ENCODE results near the gene SAP30BP. TPM values are rescaled to one million over a fixed set of nuclear protein-coding genes. Genes with fewer than 3 reads are reported as not detected.

The SAP30BP gene
- total RNA-seq, 4 donors from 2014 or later: 50.3 to 81.3 (median 77.6) TPM

DNA sequence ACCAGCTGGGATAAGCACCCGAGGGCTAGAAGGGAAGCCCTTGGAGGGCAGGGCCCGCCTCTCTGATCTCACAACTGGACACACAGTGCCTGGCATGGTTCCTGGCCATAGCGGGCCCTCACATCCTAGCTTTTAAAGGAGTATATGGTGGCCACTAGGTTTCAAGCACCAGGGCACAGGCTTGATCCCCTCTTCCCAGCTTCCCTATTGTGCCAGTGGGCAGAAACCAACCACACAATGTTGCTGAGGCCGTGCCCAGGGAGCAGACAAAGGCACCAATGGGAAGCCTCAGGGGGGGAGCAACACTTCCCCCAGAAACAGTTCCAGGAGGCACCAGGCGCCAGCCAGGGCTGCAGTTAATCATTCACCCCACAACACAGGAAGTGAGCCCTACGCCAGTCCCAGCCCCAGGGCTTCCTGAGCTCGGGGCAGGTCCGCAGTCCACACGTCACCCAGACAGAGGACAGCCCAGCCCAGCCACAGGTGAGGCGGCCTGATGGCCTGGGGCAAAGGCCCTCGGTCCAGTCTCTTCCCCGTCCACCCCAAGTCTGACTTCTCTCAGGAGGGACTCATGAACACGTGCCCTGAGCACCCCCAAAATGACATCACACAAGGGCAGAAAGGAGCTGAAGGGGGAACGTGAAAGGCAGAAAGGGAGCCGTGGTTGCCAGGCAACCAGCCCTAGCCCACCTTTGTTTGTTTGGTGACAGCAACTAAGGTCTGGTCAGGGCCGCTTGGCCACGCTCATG is 21.1 kb upstream of the SAP30BP start:
- Histone ChIP-seq H3K4me3 (no peak overlapping the region), H3K27me3 (no peaks in the 10 kb centered on the region), H3K4me1 (peaks cover 0 to 10% (median 0%) of the 10 kb centered on the region in 4 donors), H3K9me3 (no peaks in the 10 kb centered on the region), H3K27ac (replicated peaks in 1 of 4) (no peak overlapping the region), H3K36me3 (peaks cover 11 to 80% (median 41%) of the 10 kb centered on the region in 4 donors)
- WGBS: 69% methylated on average over 12 of the region's 17 CpGs
- DNase-seq (ENCODE audit: extremely low spot score): no peak
- TF ChIP-seq POLR2AphosphoS5 (IDR thresholded peaks at IDR 0.05) (no peak), EP300 (IDR thresholded peaks at IDR 0.05) (no peak), POLR2A (IDR thresholded peaks at IDR 0.05; ENCODE audit: low read depth) (no peak)
- TF ChIP-seq, protein P1, sequence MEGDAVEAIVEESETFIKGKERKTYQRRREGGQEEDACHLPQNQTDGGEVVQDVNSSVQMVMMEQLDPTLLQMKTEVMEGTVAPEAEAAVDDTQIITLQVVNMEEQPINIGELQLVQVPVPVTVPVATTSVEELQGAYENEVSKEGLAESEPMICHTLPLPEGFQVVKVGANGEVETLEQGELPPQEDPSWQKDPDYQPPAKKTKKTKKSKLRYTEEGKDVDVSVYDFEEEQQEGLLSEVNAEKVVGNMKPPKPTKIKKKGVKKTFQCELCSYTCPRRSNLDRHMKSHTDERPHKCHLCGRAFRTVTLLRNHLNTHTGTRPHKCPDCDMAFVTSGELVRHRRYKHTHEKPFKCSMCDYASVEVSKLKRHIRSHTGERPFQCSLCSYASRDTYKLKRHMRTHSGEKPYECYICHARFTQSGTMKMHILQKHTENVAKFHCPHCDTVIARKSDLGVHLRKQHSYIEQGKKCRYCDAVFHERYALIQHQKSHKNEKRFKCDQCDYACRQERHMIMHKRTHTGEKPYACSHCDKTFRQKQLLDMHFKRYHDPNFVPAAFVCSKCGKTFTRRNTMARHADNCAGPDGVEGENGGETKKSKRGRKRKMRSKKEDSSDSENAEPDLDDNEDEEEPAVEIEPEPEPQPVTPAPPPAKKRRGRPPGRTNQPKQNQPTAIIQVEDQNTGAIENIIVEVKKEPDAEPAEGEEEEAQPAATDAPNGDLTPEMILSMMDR (IDR thresholded peaks at IDR 0.05): no peak
- intact Hi-C loops (cut with DNase I): no loop called here

DNA sequence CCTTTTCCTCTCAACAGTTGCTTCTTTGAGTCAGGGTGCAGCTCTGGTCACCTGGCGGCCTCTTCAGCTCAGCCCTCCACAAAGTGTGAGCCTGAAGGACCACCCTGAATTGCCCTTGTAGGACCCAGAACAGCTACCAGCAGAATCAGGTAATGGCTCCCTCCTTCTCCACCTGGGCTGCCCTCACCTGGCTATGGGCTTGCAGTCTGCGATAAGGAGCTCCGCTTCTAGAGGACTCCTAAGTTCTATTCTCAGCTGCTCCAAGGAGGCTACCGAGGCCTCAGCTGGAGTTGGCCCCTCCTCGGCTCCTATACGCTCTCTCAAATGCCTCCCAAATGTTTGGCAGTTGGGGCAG is 20.5 kb upstream of the SAP30BP start:
- no peak overlapping the region for H3K4me3 ChIP-seq
- peaks cover 17 to 80% (median 44%) of the 10 kb centered on the region in 4 donors for H3K36me3 ChIP-seq
- H3K27ac ChIP-seq (replicated peaks in 1 of 4): no peak overlapping the region
- WGBS: 97% methylated on average over 6 of the region's 6 CpGs
- intact Hi-C loops (cut with DNase I): no loop called here
- H3K9me3 ChIP-seq: no peaks in the 10 kb centered on the region
- TF ChIP-seq EP300 (IDR thresholded peaks at IDR 0.05) (no peak), POLR2AphosphoS5 (IDR thresholded peaks at IDR 0.05) (no peak), POLR2A (IDR thresholded peaks at IDR 0.05; ENCODE audit: low read depth) (no peak)
- TF ChIP-seq, protein P1 (IDR thresholded peaks at IDR 0.05): no peak
- H3K4me1 ChIP-seq: peaks cover 0 to 10% (median 0%) of the 10 kb centered on the region in 4 donors
- no peak for DNase-seq (ENCODE audit: extremely low spot score)
- H3K27me3 ChIP-seq: no peaks in the 10 kb centered on the region

DNA sequence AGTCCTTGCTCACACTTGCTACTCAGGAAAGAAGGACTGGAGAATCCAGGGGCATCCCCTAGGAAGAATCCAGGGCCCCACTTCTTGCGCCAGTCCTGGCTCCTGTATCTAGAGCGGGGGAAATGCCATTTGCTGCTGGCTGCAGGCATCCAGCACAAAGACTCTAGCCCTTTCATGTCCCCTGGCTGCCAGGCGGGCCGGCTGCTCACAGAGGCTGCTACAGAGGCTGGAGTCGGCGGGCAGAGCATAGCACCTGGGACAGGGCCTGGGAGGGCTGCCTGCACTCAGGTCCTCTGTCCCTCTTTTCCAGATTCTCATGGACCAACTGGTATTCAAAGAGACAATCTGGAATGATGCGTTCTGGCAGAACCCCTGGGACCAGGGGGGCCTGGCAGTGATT is 20.1 kb upstream of the SAP30BP start:
- Histone ChIP-seq H3K36me3 (peaks cover 18 to 80% (median 48%) of the 10 kb centered on the region in 4 donors), H3K27ac (replicated peaks in 1 of 4) (no peak overlapping the region), H3K27me3 (no peaks in the 10 kb centered on the region), H3K4me1 (peaks cover 0 to 6% (median 0%) of the 10 kb centered on the region in 4 donors), H3K4me3 (no peak overlapping the region), H3K9me3 (no peaks in the 10 kb centered on the region)
- TF ChIP-seq POLR2AphosphoS5 (IDR thresholded peaks at IDR 0.05): no peak
- TF ChIP-seq EP300 (IDR thresholded peaks at IDR 0.05): no peak
- TF ChIP-seq, protein P1 (IDR thresholded peaks at IDR 0.05): no peak
- TF ChIP-seq POLR2A (IDR thresholded peaks at IDR 0.05; ENCODE audit: low read depth): no peak
- no peak for DNase-seq (ENCODE audit: extremely low spot score)
- intact Hi-C loops (cut with DNase I): no loop called here
- 95% methylated on average over 6 of the region's 7 CpGs for WGBS

DNA sequence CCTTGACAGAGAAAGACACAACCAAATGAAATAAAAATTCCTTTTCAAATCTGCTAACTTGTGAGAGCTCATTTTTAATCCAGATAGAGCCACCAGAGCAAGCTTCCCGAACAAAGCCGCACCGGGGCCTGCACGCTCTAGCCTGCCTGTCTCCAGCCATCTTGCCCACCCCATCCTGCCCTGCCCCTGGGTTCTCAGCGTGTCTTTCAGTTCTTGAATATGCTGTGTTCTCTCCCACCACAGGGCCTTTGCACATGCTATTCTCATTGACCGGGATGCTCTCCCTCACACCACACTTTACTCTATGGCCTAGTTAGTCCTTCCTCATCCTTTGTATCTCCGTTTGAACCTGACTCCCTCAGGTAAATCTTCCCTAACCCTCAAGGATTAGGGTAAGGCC is 19.2 kb upstream of the SAP30BP start:
- H3K27me3 ChIP-seq: no peaks in the 10 kb centered on the region
- peaks cover 18 to 81% (median 56%) of the 10 kb centered on the region in 4 donors for H3K36me3 ChIP-seq
- peaks cover 0 to 2% (median 0%) of the 10 kb centered on the region in 4 donors for H3K4me1 ChIP-seq
- no peak overlapping the region for H3K27ac ChIP-seq (replicated peaks in 1 of 4)
- over 99% methylated on average over 7 of the region's 7 CpGs for WGBS
- H3K4me3 ChIP-seq: no peak overlapping the region
- no peaks in the 10 kb centered on the region for H3K9me3 ChIP-seq
- TF ChIP-seq POLR2AphosphoS5 (IDR thresholded peaks at IDR 0.05): no peak
- no peak for DNase-seq (ENCODE audit: extremely low spot score)
- intact Hi-C loops (cut with DNase I): no loop called here

DNA sequence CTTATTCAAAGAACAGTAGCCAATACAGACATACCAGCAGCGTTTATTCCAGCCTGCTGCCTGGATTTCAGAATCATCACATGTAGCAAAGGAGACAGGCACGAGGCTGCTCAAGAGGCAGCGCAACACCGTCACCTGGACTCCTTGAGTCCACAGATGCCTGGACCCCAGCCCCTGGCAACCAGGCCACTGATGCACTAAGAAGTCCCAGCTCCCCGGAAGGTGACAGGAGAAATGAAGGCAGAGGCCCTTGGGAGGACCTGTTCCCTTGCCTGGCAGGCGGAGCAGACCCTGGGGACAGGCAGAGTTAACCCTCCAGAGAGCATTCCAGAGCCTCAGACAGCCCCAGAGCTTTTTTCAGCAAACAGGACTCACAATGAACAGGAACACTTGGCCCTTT is 17.5 kb upstream of the SAP30BP start:
- no peak overlapping the region for H3K4me3 ChIP-seq
- peaks cover 0 to 6% (median 0%) of the 10 kb centered on the region in 4 donors for H3K4me1 ChIP-seq
- peaks cover 18 to 83% (median 59%) of the 10 kb centered on the region in 4 donors for H3K36me3 ChIP-seq
- DNase-seq (ENCODE audit: extremely low spot score): no peak
- 85% methylated on average over 6 of the region's 6 CpGs for WGBS
- TF ChIP-seq POLR2A (IDR thresholded peaks at IDR 0.05; ENCODE audit: low read depth): no peak
- H3K27me3 ChIP-seq: no peaks in the 10 kb centered on the region
- H3K9me3 ChIP-seq: no peaks in the 10 kb centered on the region
- no peak overlapping the region for H3K27ac ChIP-seq (replicated peaks in 1 of 4)
- intact Hi-C loops (cut with DNase I): no loop called here
